Measurements from ENCODE around the gene NUAK2. TPM values are rescaled to one million over a fixed set of nuclear protein-coding genes. Genes with fewer than 3 reads are reported as not detected.

Gene NUAK2
- total RNA-seq, 2 donors from 2014 or later, result 5.1 to 8.6 TPM

GRCh38 chr1:205266611-205267305 lies 54.8 kb downstream of the NUAK2 start:
- ATAC-seq, result no peak
- H3K27me3 Mint-ChIP-seq, result peaks cover 8% of the 10 kb centered on the region
- no peak overlapping the region for H3K4me3 Mint-ChIP-seq

DNA sequence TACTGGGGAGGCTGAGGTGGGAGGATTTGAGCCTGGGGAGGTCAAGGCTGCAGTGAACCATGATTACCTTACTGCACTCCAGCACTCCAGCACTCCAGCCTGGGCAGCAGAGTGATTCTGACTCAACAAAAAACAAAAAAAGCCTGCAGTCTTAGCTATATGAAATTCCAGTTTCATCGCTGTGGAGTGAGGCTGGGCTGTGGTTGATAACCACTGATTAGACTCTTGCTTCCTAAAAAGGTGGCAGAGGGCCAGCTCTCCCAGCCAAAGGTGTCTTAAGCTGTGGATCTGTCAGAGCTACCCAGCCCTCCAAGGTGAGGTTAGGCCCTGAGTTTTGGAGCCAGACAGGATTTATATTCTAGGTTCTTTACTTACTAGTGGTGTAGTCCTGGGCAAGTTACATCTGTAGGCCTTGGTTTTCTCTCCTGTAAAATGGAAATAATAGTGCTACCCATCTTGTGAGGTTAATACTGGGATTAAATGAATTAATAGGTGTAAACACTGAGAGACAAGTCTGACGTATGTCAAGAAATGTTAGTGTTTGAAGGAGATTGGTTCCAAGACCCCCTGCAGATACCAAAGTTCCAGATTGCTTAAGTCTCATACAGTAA lies 57.9 kb downstream of the NUAK2 start:
- Mint-ChIP-seq H3K4me3 (no peak overlapping the region), H3K36me3 (ENCODE audit: low read depth) (no peaks in the 10 kb centered on the region), H3K27me3 (peaks cover 9% of the 10 kb centered on the region), H3K27ac (no peak overlapping the region), H3K4me1 (peaks cover 4% of the 10 kb centered on the region)
- no peaks in the 10 kb centered on the region for H3K9me3 ChIP-seq (ENCODE audit: control insufficient read depth, low read length, poor library complexity, severe bottlenecking)
- DNase-seq, result no peak
- no peak for ATAC-seq

More at GRCh38 chr1:205266611-205267305, 54.8 kb downstream of the NUAK2 start:
- no peaks in the 10 kb centered on the region for H3K36me3 Mint-ChIP-seq (ENCODE audit: low read depth)
- H3K9me3 ChIP-seq (ENCODE audit: control insufficient read depth, low read length, poor library complexity, severe bottlenecking), result no peaks in the 10 kb centered on the region
- DNase-seq, result no peak
- no peak overlapping the region for H3K27ac Mint-ChIP-seq
- peaks cover 2% of the 10 kb centered on the region for H3K4me1 Mint-ChIP-seq

DNA sequence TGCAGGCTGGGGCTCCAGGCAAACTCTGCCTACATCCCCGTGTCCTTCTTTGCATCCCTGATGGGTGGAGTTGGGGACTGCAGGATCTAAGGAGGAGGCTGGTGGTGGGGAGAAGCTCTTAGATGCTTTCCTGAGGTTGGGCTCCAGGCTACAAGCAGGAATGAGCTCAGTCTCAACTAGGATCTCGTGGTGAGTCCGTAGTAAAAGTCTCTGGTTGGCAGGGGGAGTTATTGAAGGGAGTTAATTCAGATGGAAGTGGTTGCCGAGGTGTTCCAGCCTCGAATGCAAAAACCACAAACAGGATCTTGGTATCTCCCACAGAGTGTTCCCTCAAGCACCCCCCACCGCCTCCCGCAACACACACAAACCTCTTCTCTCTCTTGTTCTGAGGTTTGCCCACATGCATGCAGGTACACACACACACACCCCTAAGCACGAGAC lies 58.8 kb downstream of the NUAK2 start:
- no peak for DNase-seq
- no peak for ATAC-seq
- H3K4me1 Mint-ChIP-seq, result peaks cover 4% of the 10 kb centered on the region
- no peak overlapping the region for H3K4me3 Mint-ChIP-seq
- H3K9me3 ChIP-seq (ENCODE audit: control insufficient read depth, low read length, poor library complexity, severe bottlenecking), result no peaks in the 10 kb centered on the region
- H3K36me3 Mint-ChIP-seq (ENCODE audit: low read depth), result no peaks in the 10 kb centered on the region
- H3K27ac Mint-ChIP-seq, result no peak overlapping the region
- H3K27me3 Mint-ChIP-seq, result peaks cover 12% of the 10 kb centered on the region

DNA sequence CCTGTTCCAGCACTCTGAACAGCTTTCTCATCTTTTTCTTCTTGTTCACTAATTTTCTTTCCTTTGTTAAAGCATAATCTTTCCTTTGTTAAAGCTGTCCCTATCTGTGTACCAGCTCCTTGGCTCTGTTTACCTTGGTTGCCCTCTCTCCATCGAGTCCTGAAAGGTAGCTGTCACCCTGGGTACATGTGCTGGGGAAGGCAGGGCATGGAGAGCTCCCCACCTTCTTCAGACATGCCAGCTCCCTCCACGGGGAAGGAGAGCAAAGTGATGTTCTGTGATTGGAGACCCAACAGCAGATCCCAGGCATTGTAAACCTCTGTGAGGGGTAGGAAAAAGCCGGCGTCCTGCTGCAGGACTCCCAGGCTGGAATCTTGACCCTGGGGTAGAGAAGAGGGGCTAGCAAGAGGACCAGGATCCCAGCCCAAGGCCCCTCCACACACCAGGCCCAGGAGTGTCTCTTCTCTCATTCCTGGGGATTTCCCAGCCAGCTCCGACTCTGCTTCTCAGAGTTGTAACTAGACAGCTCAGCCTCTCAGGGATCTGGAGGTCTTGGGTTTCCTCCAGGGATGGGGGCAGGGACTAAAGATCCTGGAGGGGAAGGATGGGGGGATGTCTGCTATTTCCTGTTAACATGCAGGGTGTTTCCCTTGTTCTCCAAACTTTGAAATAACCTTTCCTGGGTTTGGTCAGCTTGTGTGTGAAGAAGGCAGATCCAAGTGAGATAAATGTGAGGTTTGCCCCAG lies 59.4 kb downstream of the NUAK2 start:
- ATAC-seq, result no peak
- H3K36me3 Mint-ChIP-seq (ENCODE audit: low read depth), result no peaks in the 10 kb centered on the region
- H3K4me3 Mint-ChIP-seq, result no peak overlapping the region
- no peaks in the 10 kb centered on the region for H3K9me3 ChIP-seq (ENCODE audit: control insufficient read depth, low read length, poor library complexity, severe bottlenecking)
- no peak for DNase-seq
- H3K27me3 Mint-ChIP-seq, result peaks cover 18% of the 10 kb centered on the region
- H3K27ac Mint-ChIP-seq, result no peak overlapping the region
- H3K4me1 Mint-ChIP-seq, result peaks cover 4% of the 10 kb centered on the region

GRCh38 chr1:205260948-205261732 lies 60.4 kb downstream of the NUAK2 start:
- Mint-ChIP-seq H3K27me3 (peaks cover 16% of the 10 kb centered on the region), H3K4me3 (no peak overlapping the region), H3K27ac (no peak overlapping the region), H3K36me3 (ENCODE audit: low read depth) (no peaks in the 10 kb centered on the region), H3K4me1 (peaks cover 6% of the 10 kb centered on the region)
- no peaks in the 10 kb centered on the region for H3K9me3 ChIP-seq (ENCODE audit: control insufficient read depth, low read length, poor library complexity, severe bottlenecking)
- DNase-seq (no peak), ATAC-seq (no peak)

GRCh38 chr1:205259998-205260397 lies 61.5 kb downstream of the NUAK2 start:
- no peaks in the 10 kb centered on the region for H3K36me3 Mint-ChIP-seq (ENCODE audit: low read depth)
- ATAC-seq, result no peak
- peaks cover 9% of the 10 kb centered on the region for H3K4me1 Mint-ChIP-seq
- peaks cover 16% of the 10 kb centered on the region for H3K27me3 Mint-ChIP-seq
- DNase-seq, result no peak
- no peaks in the 10 kb centered on the region for H3K9me3 ChIP-seq (ENCODE audit: control insufficient read depth, low read length, poor library complexity, severe bottlenecking)
- H3K4me3 Mint-ChIP-seq, result no peak overlapping the region
- H3K27ac Mint-ChIP-seq, result no peak overlapping the region

- Mint-ChIP-seq H3K27me3 (peaks cover 16% of the 10 kb centered on the region), H3K4me3 (no peak overlapping the region), H3K4me1 (peaks cover 9% of the 10 kb centered on the region), H3K36me3 (ENCODE audit: low read depth) (no peaks in the 10 kb centered on the region), H3K27ac (no peak overlapping the region)
- no peaks in the 10 kb centered on the region for H3K9me3 ChIP-seq (ENCODE audit: control insufficient read depth, low read length, poor library complexity, severe bottlenecking)
- no peak for DNase-seq
- no peak for ATAC-seq
These were observed 62.2 kb downstream of the NUAK2 start for GRCh38 chr1:205259324-205259832.

- no peak overlapping the region for H3K27ac Mint-ChIP-seq
- H3K9me3 ChIP-seq (ENCODE audit: control insufficient read depth, low read length, poor library complexity, severe bottlenecking), result no peaks in the 10 kb centered on the region
- DNase-seq (no peak), ATAC-seq (no peak)
- H3K27me3 Mint-ChIP-seq, result peaks cover 16% of the 10 kb centered on the region
- H3K4me1 Mint-ChIP-seq, result peaks cover 9% of the 10 kb centered on the region
- H3K4me3 Mint-ChIP-seq, result no peak overlapping the region
- H3K36me3 Mint-ChIP-seq (ENCODE audit: low read depth), result no peaks in the 10 kb centered on the region
These were observed 62.8 kb downstream of the NUAK2 start for GRCh38 chr1:205258719-205259118.

DNA sequence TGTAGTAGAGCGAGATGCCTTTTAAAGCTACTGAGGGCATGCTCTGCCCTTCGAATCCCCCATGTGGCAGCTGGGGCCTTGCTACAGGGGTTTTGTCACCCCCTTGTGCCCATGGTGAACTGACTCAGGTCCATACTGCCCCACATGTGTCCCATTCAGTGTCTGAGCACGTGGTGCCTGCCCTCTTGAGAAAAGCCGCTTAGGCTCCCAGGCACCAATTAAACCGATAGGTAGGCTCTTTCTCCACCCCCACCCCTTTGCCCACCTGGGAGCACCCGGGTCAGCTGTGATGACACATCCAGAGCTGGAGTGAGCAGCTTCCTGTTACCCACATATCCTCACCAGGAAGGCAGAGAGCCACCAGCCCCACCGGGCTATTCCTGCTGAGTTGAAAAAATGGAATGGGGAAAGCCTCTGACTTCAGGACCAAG lies 63.3 kb downstream of the NUAK2 start:
- no peak overlapping the region for H3K4me3 Mint-ChIP-seq
- no peaks in the 10 kb centered on the region for H3K36me3 Mint-ChIP-seq (ENCODE audit: low read depth)
- no peaks in the 10 kb centered on the region for H3K9me3 ChIP-seq (ENCODE audit: control insufficient read depth, low read length, poor library complexity, severe bottlenecking)
- ATAC-seq, result no peak
- no peak for DNase-seq
- peaks cover 9% of the 10 kb centered on the region for H3K4me1 Mint-ChIP-seq
- H3K27me3 Mint-ChIP-seq, result peaks cover 16% of the 10 kb centered on the region
- H3K27ac Mint-ChIP-seq, result no peak overlapping the region

DNA sequence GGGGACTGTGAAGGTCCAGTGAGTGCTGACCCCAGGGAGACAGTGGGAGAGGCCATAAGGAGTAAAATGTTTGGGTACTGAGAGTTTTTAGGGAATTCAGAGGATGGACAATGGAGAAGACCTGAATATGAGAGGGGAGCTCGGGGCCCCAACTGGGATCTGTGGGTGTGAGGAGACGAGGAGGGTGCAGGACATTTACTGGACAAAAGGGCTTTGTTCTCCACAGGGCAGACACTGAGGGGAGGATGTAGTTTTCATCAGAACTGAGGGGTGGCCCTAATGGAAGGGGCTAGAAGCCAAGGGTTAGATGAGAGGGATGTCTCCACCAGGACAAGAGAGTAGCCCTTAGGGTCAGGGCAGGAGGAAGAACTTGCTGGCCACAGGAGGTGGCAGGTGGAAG lies 63.8 kb downstream of the NUAK2 start:
- Mint-ChIP-seq H3K27me3 (peaks cover 16% of the 10 kb centered on the region), H3K4me3 (no peak overlapping the region), H3K36me3 (ENCODE audit: low read depth) (no peaks in the 10 kb centered on the region), H3K27ac (no peak overlapping the region), H3K4me1 (peaks cover 9% of the 10 kb centered on the region)
- no peaks in the 10 kb centered on the region for H3K9me3 ChIP-seq (ENCODE audit: control insufficient read depth, low read length, poor library complexity, severe bottlenecking)
- DNase-seq (no peak), ATAC-seq (no peak)

GRCh38 chr1:205256951-205257625 lies 64.5 kb downstream of the NUAK2 start:
- H3K4me3 Mint-ChIP-seq, result no peak overlapping the region
- peaks cover 9% of the 10 kb centered on the region for H3K4me1 Mint-ChIP-seq
- H3K27ac Mint-ChIP-seq, result no peak overlapping the region
- H3K36me3 Mint-ChIP-seq (ENCODE audit: low read depth), result no peaks in the 10 kb centered on the region
- H3K9me3 ChIP-seq (ENCODE audit: control insufficient read depth, low read length, poor library complexity, severe bottlenecking), result no peaks in the 10 kb centered on the region
- H3K27me3 Mint-ChIP-seq, result peaks cover 15% of the 10 kb centered on the region
- ATAC-seq, result no peak
- no peak for DNase-seq

DNA sequence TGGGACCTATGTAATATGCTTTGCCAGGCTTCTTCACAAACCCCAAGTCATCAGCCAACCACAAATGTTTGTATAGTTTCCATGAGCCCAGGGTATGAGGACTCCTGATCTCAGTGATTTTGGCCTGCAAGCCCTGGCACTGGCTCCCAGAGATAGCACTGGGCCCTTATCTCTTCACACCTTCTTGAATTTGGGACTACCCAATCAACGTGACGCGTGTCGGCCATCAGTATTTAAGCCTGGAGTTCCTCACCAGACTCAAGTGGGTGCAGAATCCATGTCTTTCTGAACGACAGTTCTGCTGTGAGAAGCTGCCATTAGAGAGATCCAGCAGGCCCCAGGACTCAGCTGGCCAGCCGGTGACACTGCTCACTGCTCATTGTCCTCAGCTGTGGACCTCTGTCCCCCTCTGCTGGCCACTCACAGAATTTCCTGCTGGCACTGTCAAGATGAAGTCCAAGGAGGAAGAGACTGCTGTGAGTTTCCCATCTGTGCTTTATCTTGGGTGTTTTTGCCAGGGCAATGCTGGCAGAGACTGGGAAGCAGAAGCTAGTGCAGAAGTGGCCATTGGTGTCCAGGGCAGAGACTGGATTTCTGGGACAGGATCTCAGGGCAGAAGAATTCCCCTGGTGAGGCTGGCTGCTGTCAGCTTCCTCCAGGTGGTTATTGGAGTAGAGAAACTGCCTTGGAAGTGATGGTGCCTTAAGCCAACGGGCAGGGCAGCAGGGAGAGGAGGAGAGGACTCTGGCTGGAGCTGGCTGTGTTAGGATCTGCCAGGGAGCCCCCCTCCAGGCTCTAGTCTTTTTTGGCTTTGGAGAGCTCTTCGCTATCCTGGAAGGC lies 65.4 kb downstream of the NUAK2 start:
- H3K36me3 Mint-ChIP-seq (ENCODE audit: low read depth), result no peaks in the 10 kb centered on the region
- H3K27me3 Mint-ChIP-seq, result peaks cover 11% of the 10 kb centered on the region
- peaks cover 5% of the 10 kb centered on the region for H3K4me1 Mint-ChIP-seq
- no peaks in the 10 kb centered on the region for H3K9me3 ChIP-seq (ENCODE audit: control insufficient read depth, low read length, poor library complexity, severe bottlenecking)
- DNase-seq (peak; percentile 62 to 82 (median 65)), ATAC-seq (peak; percentile 94)
- H3K27ac Mint-ChIP-seq, result no peak overlapping the region
- no peak overlapping the region for H3K4me3 Mint-ChIP-seq

Measured in T-helper 17 cell (primary cell).